Loucy (cell line): ENCODE data around the gene PCBP3.

ENCODE experiments used
- H2AFZ ChIP-seq: fragments of 200-600 bp; sonication (generic); 2 replicates; pipeline ENCODE4 v1.6.0; 2016; ENCODE audit warnings: antibody characterized with exemption, mild to moderate bottlenecking, low read length, moderate library complexity
- H3F3A ChIP-seq: fragments of 200-600 bp; 2 replicates; pipeline ENCODE4 v1.6.0; 2016; ENCODE audit warnings: antibody characterized with exemption, low read depth, mild to moderate bottlenecking
- H3K27me3 ChIP-seq: fragments of 200-600 bp; sonication (generic); 2 replicates; pipeline ENCODE4 v1.6.1; 2014; ENCODE audit warnings: low read length, mild to moderate bottlenecking; ENCODE audit not compliant: insufficient read depth, poor library complexity, severe bottlenecking
- H3K36me3 ChIP-seq: fragments of 200-600 bp; sonication (generic); 2 replicates; pipeline ENCODE4 v1.6.1; 2016; ENCODE audit warnings: low read length; ENCODE audit not compliant: insufficient read depth
- H3K4me1 ChIP-seq: fragments of 200-600 bp; sonication (generic); 2 replicates; pipeline ENCODE4 v1.5.1; 2014; ENCODE audit warnings: low read length, mild to moderate bottlenecking; ENCODE audit not compliant: insufficient read depth, poor library complexity, severe bottlenecking
- H3K4me2 ChIP-seq: fragments of 200-600 bp; sonication (generic); 2 replicates; pipeline ENCODE4 v1.6.0; 2014; ENCODE audit warnings: antibody characterized with exemption, low read length, low read depth, mild to moderate bottlenecking; ENCODE audit not compliant: poor library complexity, severe bottlenecking
- H3K4me3 ChIP-seq: fragments of 200-600 bp; sonication (generic); 2 replicates; pipeline ENCODE4 v1.5.1; 2014; ENCODE audit warnings: low read length, mild to moderate bottlenecking, mixed read lengths; ENCODE audit not compliant: poor library complexity, severe bottlenecking
- H3K79me2 ChIP-seq: fragments of 200-600 bp; sonication (generic); 2 replicates; pipeline ENCODE4 v1.6.1; 2014; ENCODE audit warnings: low read length; ENCODE audit not compliant: insufficient read depth
- H3K9ac ChIP-seq: fragments of 200-600 bp; sonication (generic); 2 replicates; pipeline ENCODE4 v1.6.0; 2014; ENCODE audit warnings: mild to moderate bottlenecking, low read depth, low read length, moderate library complexity; ENCODE audit not compliant: poor library complexity, severe bottlenecking
- H3K9me2 ChIP-seq: fragments of 200-600 bp; sonication (generic); replicated peaks from 2 replicates; pipeline ENCODE4 v1.6.1; 2016; ENCODE audit warnings: low read depth, low read length, mixed read lengths
- H3K9me3 ChIP-seq: fragments of 200-600 bp; sonication (generic); 2 replicates; pipeline ENCODE4 v1.6.1; 2014; ENCODE audit warnings: mild to moderate bottlenecking, antibody characterized with exemption, low read length, low read depth; ENCODE audit not compliant: insufficient read depth
- H4K20me1 ChIP-seq: fragments of 200-600 bp; sonication (generic); 2 replicates; pipeline ENCODE4 v1.6.0; 2014; ENCODE audit warnings: antibody characterized with exemption, low read length, mild to moderate bottlenecking; ENCODE audit not compliant: insufficient read depth, poor library complexity, severe bottlenecking
- EZH2phosphoT487 ChIP-seq: fragments of 200-600 bp; IDR thresholded peaks from 2 replicates; pipeline ENCODE4 v1.6.1; 2018; ENCODE audit warnings: antibody characterized with exemption, mild to moderate bottlenecking, moderate library complexity, borderline replicate concordance
- TF ChIP-seq, protein P1 (sequence below): fragments of 200-600 bp; sonication (generic); conservative IDR thresholded peaks from 2 replicates; pipeline ENCODE4 v1.5.1; 2014; ENCODE audit warnings: mild to moderate bottlenecking, antibody characterized with exemption, low read length

The PCBP3 gene

DNA sequence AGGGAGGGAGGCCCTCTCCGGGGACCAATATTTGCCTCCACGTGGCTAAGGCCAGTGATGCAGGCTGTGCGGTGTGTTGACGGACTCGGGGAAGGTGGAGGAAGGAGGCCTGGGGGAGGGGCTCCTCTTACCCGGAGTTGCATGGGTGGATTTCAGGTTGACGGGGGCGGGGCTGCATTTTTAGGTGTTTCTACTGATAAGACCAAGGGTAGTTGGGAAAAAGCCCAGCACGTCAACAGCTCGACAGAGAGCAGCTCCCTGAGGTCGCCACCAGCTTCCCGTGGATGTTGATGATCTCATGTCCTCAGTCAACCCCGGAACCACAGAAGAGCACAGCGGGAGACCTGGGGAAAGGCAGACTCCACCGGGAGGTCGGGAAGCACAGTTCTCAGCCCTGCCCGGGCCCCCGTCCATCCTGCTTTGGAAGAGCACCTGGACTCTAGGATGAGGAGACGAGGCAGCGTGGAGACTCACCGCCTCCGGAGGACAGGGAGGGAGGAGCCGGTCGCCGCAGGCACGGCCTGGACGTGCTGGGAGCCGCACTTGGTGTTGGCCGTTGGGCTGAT, 305.1 kb downstream of the PCBP3 start:
- H4K20me1 ChIP-seq, result no peaks in the 10 kb centered on the region
- H3K9ac ChIP-seq, result no peak overlapping the region
- H3K27me3 ChIP-seq, result no peaks in the 10 kb centered on the region
- no peaks in the 10 kb centered on the region for H3K36me3 ChIP-seq
- TF ChIP-seq EZH2phosphoT487, result no peak
- TF ChIP-seq, protein P1, sequence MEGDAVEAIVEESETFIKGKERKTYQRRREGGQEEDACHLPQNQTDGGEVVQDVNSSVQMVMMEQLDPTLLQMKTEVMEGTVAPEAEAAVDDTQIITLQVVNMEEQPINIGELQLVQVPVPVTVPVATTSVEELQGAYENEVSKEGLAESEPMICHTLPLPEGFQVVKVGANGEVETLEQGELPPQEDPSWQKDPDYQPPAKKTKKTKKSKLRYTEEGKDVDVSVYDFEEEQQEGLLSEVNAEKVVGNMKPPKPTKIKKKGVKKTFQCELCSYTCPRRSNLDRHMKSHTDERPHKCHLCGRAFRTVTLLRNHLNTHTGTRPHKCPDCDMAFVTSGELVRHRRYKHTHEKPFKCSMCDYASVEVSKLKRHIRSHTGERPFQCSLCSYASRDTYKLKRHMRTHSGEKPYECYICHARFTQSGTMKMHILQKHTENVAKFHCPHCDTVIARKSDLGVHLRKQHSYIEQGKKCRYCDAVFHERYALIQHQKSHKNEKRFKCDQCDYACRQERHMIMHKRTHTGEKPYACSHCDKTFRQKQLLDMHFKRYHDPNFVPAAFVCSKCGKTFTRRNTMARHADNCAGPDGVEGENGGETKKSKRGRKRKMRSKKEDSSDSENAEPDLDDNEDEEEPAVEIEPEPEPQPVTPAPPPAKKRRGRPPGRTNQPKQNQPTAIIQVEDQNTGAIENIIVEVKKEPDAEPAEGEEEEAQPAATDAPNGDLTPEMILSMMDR, result no peak
- no peaks in the 10 kb centered on the region for H3F3A ChIP-seq
- no peak overlapping the region for H3K4me2 ChIP-seq
- no peak overlapping the region for H2AFZ ChIP-seq
- H3K4me1 ChIP-seq, result no peaks in the 10 kb centered on the region
- no peaks in the 10 kb centered on the region for H3K9me2 ChIP-seq
- no peaks in the 10 kb centered on the region for H3K79me2 ChIP-seq
- no peaks in the 10 kb centered on the region; the same call in 1 of the 2 replicates for H3K9me3 ChIP-seq
- no peak overlapping the region for H3K4me3 ChIP-seq

GRCh38 chr21:45949928-45950739, 306.6 kb downstream of the PCBP3 start:
- H2AFZ ChIP-seq, result no peak overlapping the region
- H3K9ac ChIP-seq, result no peak overlapping the region
- H3K9me3 ChIP-seq, result no peaks in the 10 kb centered on the region; the same call in 1 of the 2 replicates
- no peak overlapping the region for H3K4me3 ChIP-seq
- TF ChIP-seq, protein P1, result no peak
- no peak for TF ChIP-seq EZH2phosphoT487
- no peaks in the 10 kb centered on the region for H4K20me1 ChIP-seq
- H3K36me3 ChIP-seq, result no peaks in the 10 kb centered on the region
- no peaks in the 10 kb centered on the region for H3K9me2 ChIP-seq
- H3K27me3 ChIP-seq, result no peaks in the 10 kb centered on the region
- H3F3A ChIP-seq, result no peaks in the 10 kb centered on the region
- no peak overlapping the region for H3K4me2 ChIP-seq
- H3K79me2 ChIP-seq, result no peaks in the 10 kb centered on the region
- no peaks in the 10 kb centered on the region for H3K4me1 ChIP-seq

DNA sequence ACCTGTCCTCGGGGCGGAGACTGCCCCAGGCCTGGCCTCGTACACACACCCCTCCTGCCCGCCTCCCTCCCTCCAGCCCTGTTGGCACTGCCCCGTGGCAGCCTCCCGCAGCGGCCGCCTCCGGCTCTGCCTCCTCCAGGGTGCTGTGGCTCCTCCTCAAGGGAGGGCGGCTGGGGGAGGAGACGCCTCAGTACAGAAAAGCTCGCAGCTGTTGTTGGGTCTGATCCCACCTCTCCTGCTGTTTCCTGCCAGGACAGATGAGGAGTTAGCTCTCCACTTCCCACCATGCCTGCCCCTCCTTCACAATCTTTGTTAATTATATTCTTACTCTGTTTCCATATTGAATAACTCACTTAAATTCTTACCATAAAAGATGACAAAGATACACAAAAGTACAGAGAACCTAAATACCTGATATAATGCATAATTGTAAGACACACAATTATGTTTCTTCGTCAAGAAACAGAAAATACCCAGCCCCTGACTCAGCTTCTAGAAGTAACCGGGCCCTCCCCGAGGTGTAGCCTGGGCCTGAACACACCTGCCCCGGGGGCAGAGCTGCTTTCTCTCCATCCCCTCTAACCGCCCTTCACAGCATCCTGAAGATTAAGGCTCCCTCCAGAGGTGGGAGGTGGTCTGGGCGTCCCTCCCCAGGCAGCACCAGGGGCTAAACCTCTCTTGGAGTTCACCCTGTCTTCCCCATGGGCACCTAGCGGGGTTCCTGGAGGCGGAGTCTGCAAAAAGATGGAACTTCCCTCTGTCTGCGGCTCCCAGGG, 307.4 kb downstream of the PCBP3 start:
- no peaks in the 10 kb centered on the region; the same call in 1 of the 2 replicates for H3K9me3 ChIP-seq
- no peaks in the 10 kb centered on the region for H3K27me3 ChIP-seq
- no peak overlapping the region for H3K9ac ChIP-seq
- no peaks in the 10 kb centered on the region for H4K20me1 ChIP-seq
- no peaks in the 10 kb centered on the region for H3K9me2 ChIP-seq
- H3K4me3 ChIP-seq, result no peak overlapping the region
- no peaks in the 10 kb centered on the region for H3K36me3 ChIP-seq
- H3K79me2 ChIP-seq, result no peaks in the 10 kb centered on the region
- H3K4me2 ChIP-seq, result no peak overlapping the region
- no peak overlapping the region for H2AFZ ChIP-seq
- TF ChIP-seq, protein P1, result no peak
- no peak for TF ChIP-seq EZH2phosphoT487
- no peaks in the 10 kb centered on the region for H3K4me1 ChIP-seq
- no peaks in the 10 kb centered on the region for H3F3A ChIP-seq
